GM20000 (cell line): Measurements from ENCODE around the gene CUEDC1.
"Not testable (repeated sequence)": the region's sequence is repeated elsewhere in the genome, so short reads cannot be mapped to it uniquely, and the experiment has no call there.

Source experiments
- DNase-seq: peaks from one replicate; pipeline ENCODE4 v3.0.0; 2012; ENCODE audit warnings: low spot score
- TF ChIP-seq, protein P1 (sequence below): IDR thresholded peaks from 2 replicates; pipeline ENCODE4 v1.5.1; 2012; ENCODE audit warnings: mild to moderate bottlenecking, control low read depth; ENCODE audit errors: extremely low read depth, missing control alignments

The CUEDC1 gene

DNA sequence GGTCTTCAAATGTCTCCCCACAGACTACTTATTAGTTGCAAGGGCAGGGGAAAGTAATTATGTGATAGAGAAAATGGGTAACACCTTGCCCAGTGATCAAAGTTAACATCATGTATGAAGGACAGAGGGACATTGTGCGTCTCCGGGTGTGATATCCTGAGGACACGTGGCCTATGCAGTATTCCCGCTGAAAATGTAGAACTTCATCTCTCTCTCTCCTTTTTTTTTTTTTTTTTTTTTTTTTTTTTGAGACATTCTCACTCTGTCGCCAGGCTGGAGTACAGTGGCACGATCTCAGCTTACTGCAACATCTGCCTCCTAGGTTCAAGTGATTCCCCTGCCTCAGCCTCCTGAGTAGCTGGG is 7.9 kb upstream of the CUEDC1 start:
- TF ChIP-seq, protein P1, sequence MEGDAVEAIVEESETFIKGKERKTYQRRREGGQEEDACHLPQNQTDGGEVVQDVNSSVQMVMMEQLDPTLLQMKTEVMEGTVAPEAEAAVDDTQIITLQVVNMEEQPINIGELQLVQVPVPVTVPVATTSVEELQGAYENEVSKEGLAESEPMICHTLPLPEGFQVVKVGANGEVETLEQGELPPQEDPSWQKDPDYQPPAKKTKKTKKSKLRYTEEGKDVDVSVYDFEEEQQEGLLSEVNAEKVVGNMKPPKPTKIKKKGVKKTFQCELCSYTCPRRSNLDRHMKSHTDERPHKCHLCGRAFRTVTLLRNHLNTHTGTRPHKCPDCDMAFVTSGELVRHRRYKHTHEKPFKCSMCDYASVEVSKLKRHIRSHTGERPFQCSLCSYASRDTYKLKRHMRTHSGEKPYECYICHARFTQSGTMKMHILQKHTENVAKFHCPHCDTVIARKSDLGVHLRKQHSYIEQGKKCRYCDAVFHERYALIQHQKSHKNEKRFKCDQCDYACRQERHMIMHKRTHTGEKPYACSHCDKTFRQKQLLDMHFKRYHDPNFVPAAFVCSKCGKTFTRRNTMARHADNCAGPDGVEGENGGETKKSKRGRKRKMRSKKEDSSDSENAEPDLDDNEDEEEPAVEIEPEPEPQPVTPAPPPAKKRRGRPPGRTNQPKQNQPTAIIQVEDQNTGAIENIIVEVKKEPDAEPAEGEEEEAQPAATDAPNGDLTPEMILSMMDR: no peak
- DNase-seq: no peak

DNA sequence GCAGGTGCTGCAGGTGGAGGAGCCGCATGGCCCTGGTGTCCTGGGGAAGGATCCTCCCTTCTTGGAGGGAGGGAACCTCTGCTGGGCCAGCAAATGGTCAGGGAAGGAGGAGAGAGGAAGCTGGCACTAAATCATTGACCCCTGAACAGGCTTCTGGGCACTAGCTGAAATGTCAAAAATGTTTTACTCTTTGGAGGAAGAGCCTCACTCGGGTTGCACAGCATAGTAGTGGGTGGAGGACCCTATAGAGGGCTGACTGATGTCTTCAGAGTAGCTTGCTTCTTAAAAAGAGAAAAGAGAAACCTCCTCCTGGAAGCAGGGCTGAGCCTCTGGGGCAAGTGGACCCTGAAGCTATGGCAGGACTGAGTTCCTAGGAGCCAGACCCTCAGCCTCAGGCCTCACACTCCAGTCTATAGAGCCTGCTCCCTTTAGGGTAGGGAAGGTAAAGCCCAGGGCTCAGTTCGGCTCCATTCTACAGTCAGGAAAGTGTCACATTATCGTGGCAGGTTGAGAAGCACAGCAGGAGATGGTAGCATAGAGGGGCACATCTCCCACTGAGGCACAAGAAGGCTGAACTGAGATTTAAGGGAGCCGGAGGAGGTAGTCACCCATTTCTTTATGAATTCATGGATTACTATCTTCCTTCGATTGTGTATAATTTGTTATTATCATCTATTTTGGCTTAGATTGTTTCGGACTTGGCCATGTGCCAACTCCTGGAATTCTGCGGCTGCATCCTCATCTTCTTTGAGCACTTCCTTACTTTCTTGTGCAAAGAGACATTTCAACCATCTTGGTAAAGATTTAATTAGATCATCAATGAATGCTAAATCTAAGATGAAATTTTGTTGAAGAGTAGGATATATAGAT is 7.3 kb upstream of the CUEDC1 start:
- TF ChIP-seq, protein P1: no peak
- no peak for DNase-seq

DNA sequence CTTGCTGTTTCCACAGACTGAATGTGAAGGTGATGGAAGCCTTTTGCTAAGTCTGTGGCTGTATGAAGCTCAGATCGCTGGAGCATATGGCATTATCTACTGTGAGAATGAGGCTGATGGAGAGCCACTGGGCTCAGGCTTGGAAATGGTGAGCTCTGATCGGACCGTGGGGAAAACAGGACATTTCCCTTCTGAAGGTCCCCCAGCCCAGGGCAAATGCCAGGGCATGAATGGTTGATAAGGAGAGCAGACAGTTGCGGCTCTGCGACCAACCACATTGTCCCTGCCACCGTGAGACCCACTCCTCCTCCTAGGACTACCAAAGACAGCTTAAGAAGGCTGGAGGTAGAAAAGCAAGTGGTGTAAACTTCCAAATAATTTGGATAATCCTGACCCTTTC is 4.7 kb upstream of the CUEDC1 start:
- DNase-seq: no peak
- TF ChIP-seq, protein P1: no peak

DNA sequence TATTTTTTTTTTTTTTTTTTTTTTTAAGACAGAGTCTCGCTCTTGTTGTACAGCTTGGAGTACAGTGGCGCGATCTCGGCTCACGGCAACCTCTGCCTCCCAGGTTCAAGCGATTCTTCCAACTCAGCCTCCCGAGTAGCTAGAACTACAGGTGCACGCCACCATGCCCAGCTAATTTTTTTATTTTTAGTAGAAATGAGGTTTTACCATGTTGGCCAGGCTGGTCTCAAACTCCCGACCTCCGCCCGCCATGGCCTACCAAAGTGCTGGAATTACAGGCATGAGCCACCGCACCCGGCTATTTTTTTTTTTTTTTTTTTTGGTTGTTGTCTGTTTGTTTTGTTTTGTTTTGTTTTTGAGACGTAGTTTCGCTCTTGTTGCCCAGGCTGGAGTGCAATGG is 3.2 kb upstream of the CUEDC1 start:
- not testable (repeated sequence) for DNase-seq

DNA sequence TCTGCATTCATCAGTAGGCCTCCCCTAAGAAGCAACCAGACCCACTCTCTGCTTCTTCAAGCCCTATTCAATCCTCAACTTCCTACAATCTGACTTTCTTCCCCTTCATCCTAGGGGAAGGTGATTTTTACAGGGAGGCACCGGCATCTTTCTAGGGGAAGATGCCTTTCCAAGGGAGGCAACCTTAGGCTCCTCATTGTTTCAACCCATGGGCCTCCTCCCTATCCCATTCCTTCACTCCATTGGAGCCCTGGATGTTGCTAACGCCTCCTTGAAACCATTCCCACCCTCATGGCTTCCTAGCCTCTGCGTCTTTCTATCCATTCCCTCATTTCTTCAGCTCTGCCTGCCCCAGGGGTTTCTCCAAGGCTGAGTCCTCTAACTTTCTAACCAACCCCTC is 2.7 kb upstream of the CUEDC1 start:
- TF ChIP-seq, protein P1: no peak
- no peak for DNase-seq

DNA sequence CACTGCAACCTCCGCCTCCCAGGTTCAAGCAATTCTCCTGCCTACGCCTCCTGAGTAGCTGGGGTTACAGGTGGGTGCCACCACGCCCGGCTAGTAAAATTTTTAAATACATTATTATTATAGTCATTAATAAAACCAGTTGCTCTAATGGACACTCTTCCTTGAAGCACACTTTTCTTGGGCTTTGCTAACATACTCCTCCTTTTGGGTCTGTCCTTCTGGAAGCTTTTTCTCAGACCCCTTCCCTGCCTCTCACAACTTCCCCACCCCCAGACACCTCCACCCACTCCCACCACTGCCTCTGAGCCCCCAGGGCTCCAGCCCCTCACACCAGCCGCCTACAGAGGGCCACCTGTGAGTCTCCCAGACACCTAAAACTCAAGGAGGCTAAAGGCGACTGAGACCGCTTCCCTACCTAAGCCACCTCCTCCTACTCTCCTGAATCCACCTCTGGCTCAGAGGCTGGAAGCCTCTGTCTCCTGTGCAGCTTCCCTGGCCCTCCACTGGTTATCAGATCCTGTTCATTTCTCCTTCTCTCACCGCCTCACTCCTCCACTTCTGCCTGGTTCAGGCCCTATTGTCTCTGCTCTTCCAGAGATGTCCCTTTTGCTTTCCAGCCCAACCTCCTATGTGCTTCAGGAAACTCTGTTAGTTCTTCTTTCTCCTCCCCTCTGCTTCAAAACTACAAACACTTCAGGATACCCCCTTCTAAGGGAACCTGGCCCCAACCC is 2.1 kb upstream of the CUEDC1 start:
- TF ChIP-seq, protein P1: no peak
- DNase-seq: no peak

DNA sequence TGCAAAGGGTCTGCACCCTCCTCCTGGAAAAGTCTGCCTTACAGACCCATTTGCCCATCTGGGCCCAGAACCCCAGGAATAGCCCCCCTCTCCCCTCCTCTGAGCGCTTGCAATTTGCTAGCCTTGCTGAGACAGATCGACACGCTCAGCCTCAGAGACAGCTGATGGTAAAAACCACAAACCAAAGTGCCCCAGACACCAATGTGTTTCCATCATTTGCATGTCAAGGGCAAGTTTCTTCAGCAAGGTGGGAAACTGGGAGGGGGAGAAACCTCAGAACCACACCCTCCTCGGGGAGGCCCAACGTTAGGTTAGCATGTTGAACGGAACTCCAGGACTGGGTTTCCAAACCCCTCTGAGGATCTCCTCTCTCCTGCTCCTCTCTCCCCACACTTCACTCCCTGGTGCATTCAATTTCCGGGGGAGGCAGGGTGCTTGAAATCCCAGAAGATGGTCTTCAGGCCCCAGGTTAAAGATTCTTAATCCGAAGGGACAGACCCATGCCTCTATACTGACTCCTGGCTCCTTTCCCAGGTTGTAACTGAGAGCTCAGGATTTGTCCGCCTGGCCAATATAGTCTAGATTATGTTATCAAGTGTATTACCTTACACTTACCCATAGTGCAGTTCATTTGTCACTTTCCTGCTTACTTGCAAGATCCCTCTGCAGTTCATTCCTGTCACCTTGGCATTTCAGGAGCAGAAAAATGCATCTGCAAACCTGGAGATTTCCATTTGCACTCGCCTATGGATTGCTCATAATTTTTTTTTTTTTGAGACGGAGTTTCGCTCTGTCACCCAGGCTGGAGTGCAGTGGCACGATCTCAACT is 1.3 kb upstream of the CUEDC1 start:
- TF ChIP-seq, protein P1: no peak
- DNase-seq: peak; percentile 77
